AG04449 (cell line): ENCODE data around the gene GRM7.

ENCODE experiments used
- CTCF ChIA-PET: fragments of 350-600 bp; formaldehyde crosslinking; extraction: SDS; loops from one replicate; lab custom pipeline; 2021; ENCODE audit warnings: antibody characterized with exemption; lab: Yijun Ruan, JAX
- POLR2A ChIA-PET: fragments of 400-600, 350-600 bp; formaldehyde crosslinking; extraction: SDS; loops from one replicate; lab custom pipeline; 2020; ENCODE audit warnings: antibody characterized with exemption, inconsistent platforms; lab: Yijun Ruan, JAX
- DNase-seq: peaks from one replicate; pipeline ENCODE4 v3.0.0-alpha.2; 2010; ENCODE audit warnings: low read depth, low spot score
- H3K4me3 ChIP-seq: 2 replicates; pipeline ENCODE4 v1.5.1; 2011; ENCODE audit warnings: low read depth, mild to moderate bottlenecking, control low read depth, low read length
- CTCF ChIP-seq: IDR thresholded peaks from one replicate; pipeline ENCODE4 v1.5.1; 2011; ENCODE audit warnings: mild to moderate bottlenecking, moderate library complexity, low read length, control low read depth, inconsistent platforms; ENCODE audit not compliant: insufficient read depth; ENCODE audit errors: missing control alignments

Gene GRM7

DNA sequence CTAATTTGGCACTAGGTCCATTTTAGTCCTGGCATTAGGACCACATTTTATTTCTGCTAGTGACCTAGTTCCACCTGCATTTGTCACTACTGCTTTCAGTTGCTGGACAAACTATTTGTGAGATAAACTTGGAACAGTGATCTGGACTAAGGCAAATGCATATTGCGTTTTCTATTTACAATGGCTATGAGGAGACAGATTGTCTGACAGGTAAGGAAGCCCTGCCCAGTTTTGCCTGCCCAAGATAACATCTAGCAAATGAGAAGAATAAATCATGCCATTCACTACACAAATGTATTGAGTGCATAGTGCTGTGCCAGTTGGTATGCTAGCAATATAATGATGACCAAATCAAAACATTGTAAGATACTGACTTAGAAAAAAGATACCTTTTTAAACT, 245.7 kb downstream of the GRM7 start:
- no peak for TF ChIP-seq CTCF
- ChIA-PET POLR2A (no interaction called here), CTCF (no interaction called here)
- no peak overlapping the region for H3K4me3 ChIP-seq
- DNase-seq, result no peak

- ChIA-PET CTCF (no interaction called here), POLR2A (no interaction called here)
- no peak for TF ChIP-seq CTCF
- no peak overlapping the region for H3K4me3 ChIP-seq
- DNase-seq, result no peak
These were observed 251.7 kb downstream of the GRM7 start for GRCh38 chr3:7112523-7113056.

DNA sequence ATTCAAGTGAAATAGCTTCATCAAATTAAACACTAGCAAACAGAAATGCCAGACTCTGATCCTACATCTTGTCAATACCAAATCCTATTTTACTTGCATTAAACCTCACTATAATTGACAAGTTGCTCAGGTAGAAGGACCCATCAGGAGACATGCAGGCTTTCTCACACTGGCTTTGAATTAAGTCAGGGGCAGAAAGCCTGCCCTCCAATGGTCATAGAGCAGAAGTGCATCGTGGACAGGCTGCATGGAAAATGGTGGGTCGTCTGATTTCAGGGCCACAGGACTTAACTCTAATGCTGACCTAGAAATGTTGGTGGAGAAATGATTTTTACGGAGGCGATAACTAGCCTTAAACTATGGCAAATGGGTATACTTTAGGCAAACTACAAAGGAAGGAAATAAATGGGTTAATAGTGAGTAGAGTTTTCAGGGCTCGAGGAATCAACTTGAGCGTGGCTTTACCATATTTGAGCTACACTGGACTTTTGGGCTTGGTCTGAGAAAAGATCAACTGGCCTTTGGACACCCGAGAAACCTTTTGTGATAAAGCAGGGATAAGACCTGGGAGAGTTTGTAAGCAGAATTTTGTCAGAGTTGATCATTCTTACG, 283.9 kb downstream of the GRM7 start:
- ChIA-PET CTCF (no interaction called here), POLR2A (no interaction called here)
- H3K4me3 ChIP-seq, result no peak overlapping the region
- no peak for TF ChIP-seq CTCF
- no peak for DNase-seq

- DNase-seq, result no peak
- H3K4me3 ChIP-seq, result no peak overlapping the region
- CTCF ChIA-PET, result no interaction called here
- TF ChIP-seq CTCF, result no peak
- POLR2A ChIA-PET, result no interaction called here
These were observed 285.6 kb downstream of the GRM7 start for GRCh38 chr3:7146529-7146928.

- no peak for DNase-seq
- ChIA-PET CTCF (no interaction called here), POLR2A (no interaction called here)
These were observed 297.6 kb downstream of the GRM7 start for GRCh38 chr3:7158516-7158915.

DNA sequence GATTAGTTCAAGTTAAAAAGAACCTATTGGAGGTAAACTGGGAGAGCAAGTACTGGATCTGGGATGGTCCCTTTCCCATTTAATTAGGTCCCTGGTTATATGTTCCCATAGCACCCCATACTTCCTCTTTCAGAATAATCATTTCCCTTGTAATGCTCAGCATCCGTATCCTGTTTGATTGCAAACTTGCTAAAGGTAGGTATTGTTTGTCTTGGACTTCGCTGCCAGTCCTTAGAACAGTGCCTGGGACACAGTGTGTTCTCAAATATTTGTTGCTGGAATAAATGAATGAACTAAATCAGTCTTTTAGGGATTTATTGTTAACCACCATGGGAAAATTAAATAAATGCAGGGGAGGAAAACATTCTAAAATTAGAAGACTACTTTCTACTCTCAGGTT, 299.8 kb downstream of the GRM7 start:
- ChIA-PET POLR2A (no interaction called here), CTCF (no interaction called here)
- no peak for TF ChIP-seq CTCF
- no peak overlapping the region for H3K4me3 ChIP-seq
- DNase-seq, result no peak

More at GRCh38 chr3:7158516-7158915, 297.6 kb downstream of the GRM7 start:
- H3K4me3 ChIP-seq, result no peak overlapping the region
- no peak for TF ChIP-seq CTCF
